Spleen (tissue), 11 donors: Measurements from ENCODE around the gene TMEM132D. TPM values are rescaled to one million over a fixed set of nuclear protein-coding genes. Genes with fewer than 3 reads are reported as not detected.

Source experiments
- DNase-seq: peaks from one replicate; pipeline ENCODE4 v3.0.0-alpha.2; 2020
- H3K27ac ChIP-seq, 8 donors: fragments of 200-600 bp; sonication (generic) in 7 of 8; 1 replicate in 4 of 8; 2 replicates in 4 of 8; pipeline versions ENCODE4 v1.5.0 to v1.8.0; 2016 to 2021; ENCODE audit warnings: inconsistent platforms in 4 of 8, mild to moderate bottlenecking in 4 of 8, moderate library complexity in 1 of 8
- H3K27me3 ChIP-seq, 7 donors: fragments of 200-600 bp; sonication (generic) in 6 of 7; replicated peaks in 1 of 7; 1 replicate in 4 of 7; 2 replicates in 3 of 7; pipeline versions ENCODE4 v1.5.0 to v1.8.0; 2016 to 2021; ENCODE audit warnings: inconsistent platforms in 3 of 7, mild to moderate bottlenecking in 1 of 7
- H3K36me3 ChIP-seq, 6 donors: fragments of 200-600 bp; sonication (generic) in 5 of 6; 1 replicate in 4 of 6; 2 replicates in 2 of 6; pipeline versions ENCODE4 v1.5.0 to v1.8.0; 2016 to 2021; ENCODE audit warnings: inconsistent platforms in 2 of 6
- H3K4me1 ChIP-seq, 6 donors: fragments of 200-600 bp; sonication (generic) in 5 of 6; 1 replicate in 3 of 6; 2 replicates in 3 of 6; pipeline versions ENCODE4 v1.5.0 to v1.8.0; 2016 to 2021; ENCODE audit warnings: inconsistent platforms in 3 of 6
- H3K4me3 ChIP-seq, 8 donors: fragments of 200-600 bp; sonication (generic) in 7 of 8; 1 replicate in 4 of 8; 2 replicates in 4 of 8; pipeline versions ENCODE4 v1.5.0 to v1.8.0; 2016 to 2021; ENCODE audit warnings: inconsistent platforms in 4 of 8, mild to moderate bottlenecking in 4 of 8, moderate library complexity in 2 of 8
- H3K9me3 ChIP-seq, 8 donors: fragments of 200-600 bp; sonication (generic) in 7 of 8; 1 replicate in 4 of 8; 2 replicates in 4 of 8; pipeline versions ENCODE4 v1.5.0 to v1.8.0; 2016 to 2021; ENCODE audit warnings: inconsistent platforms in 4 of 8
- POLR2A ChIP-seq, 3 donors: fragments of 450-650 bp; IDR thresholded peaks; one replicate each; pipeline ENCODE4 v1.5.1; 2017; ENCODE audit warnings: antibody characterized with exemption in 3 of 3, mild to moderate bottlenecking in 1 of 3
- POLR2AphosphoS5 ChIP-seq, 3 donors: sonication (generic); formaldehyde crosslinking; IDR thresholded peaks; one replicate each; pipeline ENCODE4 v1.5.1; 2017; ENCODE audit warnings: antibody characterized with exemption in 3 of 3
- WGBS, 5 donors: extraction: QIAGEN DNeasy Blood & Tissue Kit in 3 of 5; methylation state at CpG; one replicate each; pipeline versions ENCODE4 v1.1.5 to v1.1.7; 2013 to 2018; 5-methylcytosine and 5-hydroxymethylcytosine counted together
- intact Hi-C: fragments of 100-400 bp; cut with DNase I; formaldehyde crosslinking; loops from one replicate; pipeline ENCODE4 v1.15.0; 2023; ENCODE audit warnings: low total_unique reads
- polyA plus RNA-seq, 3 donors: library from polyadenylated mRNA; stranded (reverse); fragments of 200-250 nt; gene quantifications; one replicate each; pipeline ENCODE4 v1.2.1, GENCODE V29; 2013
- total RNA-seq, 7 donors: library from RNA; depleted of rRNA in 3 of 7; stranded (reverse); fragments of >200 nt in 3 of 7; fragmentation: NEBNext Ultra II Directional in 4 of 7; extraction: Animal tissue kit (Norgen Biotek cat#: 25700) in 4 of 7; gene quantifications; one replicate each; pipeline versions ENCODE4 v1.1.0 to v1.2.1, GENCODE V29; 2016 to 2021
- TF ChIP-seq, protein P1 (sequence below), 11 experiments: fragments of 200-600 bp in 7 of 11; fragments of 450-650 bp in 4 of 11; sonication (generic) in 4 of 11; IDR thresholded peaks in 8 of 11; conservative IDR thresholded peaks in 3 of 11; 1 replicate in 7 of 11; 2 replicates in 4 of 11; pipeline versions ENCODE4 v1.4.0 to v1.8.0; 2016 to 2021; ENCODE audit warnings: antibody characterized with exemption in 11 of 11, inconsistent platforms in 4 of 11, mild to moderate bottlenecking in 1 of 11
- donor health status: healthy with polysubstance abuse.
- donor health status: DM: no; HTN: no; CAD: no; lungs with moderate emphysema.
- donor health status: DM: no; HTN: no; CAD: no.
- donor health status: Bipolar disorder and iron deficiency.
- donor health status: healthy.
- donor health status: DM: no; HTN: no; CAD: no.
- donor health status: DM: yes; HTN: yes; CAD: no.

Gene TMEM132D
- total and polyA plus RNA-seq, 10 donors = 0.03 TPM; not detected in 9

DNA sequence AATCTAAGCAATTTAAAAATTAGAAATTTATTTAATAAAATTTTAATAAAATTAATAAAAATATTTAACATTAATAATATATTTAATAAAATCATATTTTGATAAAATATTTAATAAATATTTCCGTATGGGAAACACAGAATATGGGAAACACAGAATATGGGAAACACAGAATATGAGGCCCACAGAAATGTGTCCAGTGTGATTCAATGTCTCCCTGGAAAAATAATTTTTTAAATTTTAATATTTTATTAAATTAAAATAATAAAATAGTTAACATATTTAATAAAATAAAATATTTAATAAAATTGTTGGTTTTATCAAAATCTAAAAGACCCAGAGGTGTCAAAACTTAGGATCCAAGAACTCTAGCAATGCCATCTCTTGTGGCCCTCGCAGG, 186.4 kb downstream of the TMEM132D start:
- Histone ChIP-seq H3K4me1 (no peaks in the 10 kb centered on the region), H3K27me3 (no peaks in the 10 kb centered on the region), H3K27ac (no peak overlapping the region), H3K36me3 (no peaks in the 10 kb centered on the region), H3K4me3 (no peak overlapping the region), H3K9me3 (peaks cover 0 to 20% (median under 1%) of the 10 kb centered on the region in 8 donors)
- no peak for DNase-seq
- 85 to 92% (median 90%) methylated on average over 2 of the region's 2 CpGs for WGBS, 5 donors
- intact Hi-C loops = no loop called here
- no peak for TF ChIP-seq POLR2AphosphoS5 (IDR thresholded peaks at IDR 0.05)
- TF ChIP-seq, protein P1, sequence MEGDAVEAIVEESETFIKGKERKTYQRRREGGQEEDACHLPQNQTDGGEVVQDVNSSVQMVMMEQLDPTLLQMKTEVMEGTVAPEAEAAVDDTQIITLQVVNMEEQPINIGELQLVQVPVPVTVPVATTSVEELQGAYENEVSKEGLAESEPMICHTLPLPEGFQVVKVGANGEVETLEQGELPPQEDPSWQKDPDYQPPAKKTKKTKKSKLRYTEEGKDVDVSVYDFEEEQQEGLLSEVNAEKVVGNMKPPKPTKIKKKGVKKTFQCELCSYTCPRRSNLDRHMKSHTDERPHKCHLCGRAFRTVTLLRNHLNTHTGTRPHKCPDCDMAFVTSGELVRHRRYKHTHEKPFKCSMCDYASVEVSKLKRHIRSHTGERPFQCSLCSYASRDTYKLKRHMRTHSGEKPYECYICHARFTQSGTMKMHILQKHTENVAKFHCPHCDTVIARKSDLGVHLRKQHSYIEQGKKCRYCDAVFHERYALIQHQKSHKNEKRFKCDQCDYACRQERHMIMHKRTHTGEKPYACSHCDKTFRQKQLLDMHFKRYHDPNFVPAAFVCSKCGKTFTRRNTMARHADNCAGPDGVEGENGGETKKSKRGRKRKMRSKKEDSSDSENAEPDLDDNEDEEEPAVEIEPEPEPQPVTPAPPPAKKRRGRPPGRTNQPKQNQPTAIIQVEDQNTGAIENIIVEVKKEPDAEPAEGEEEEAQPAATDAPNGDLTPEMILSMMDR (IDR thresholded peaks at IDR 0.05 in 8 of 11, conservative IDR thresholded peaks at IDR 0.05 in 3 of 11) = no peak
- no peak for TF ChIP-seq POLR2A (IDR thresholded peaks at IDR 0.05)

- no peaks in the 10 kb centered on the region for H3K27me3 ChIP-seq
- H3K9me3 ChIP-seq = peaks cover 0 to 26% (median 3%) of the 10 kb centered on the region in 8 donors
- TF ChIP-seq POLR2A (IDR thresholded peaks at IDR 0.05) (no peak), POLR2AphosphoS5 (IDR thresholded peaks at IDR 0.05) (no peak)
- TF ChIP-seq, protein P1 (IDR thresholded peaks at IDR 0.05 in 8 of 11, conservative IDR thresholded peaks at IDR 0.05 in 3 of 11) = no peak
- no peak for DNase-seq
- intact Hi-C loops = no loop called here
- no peak overlapping the region for H3K27ac ChIP-seq
- no peaks in the 10 kb centered on the region for H3K4me1 ChIP-seq
- no peaks in the 10 kb centered on the region for H3K36me3 ChIP-seq
- 83 to 90% (median 86%) methylated on average over 9 of the region's 9 CpGs for WGBS, 5 donors
- no peak overlapping the region for H3K4me3 ChIP-seq
These were observed 187.0 kb downstream of the TMEM132D start for GRCh38 chr12:129716825-129717224.

DNA sequence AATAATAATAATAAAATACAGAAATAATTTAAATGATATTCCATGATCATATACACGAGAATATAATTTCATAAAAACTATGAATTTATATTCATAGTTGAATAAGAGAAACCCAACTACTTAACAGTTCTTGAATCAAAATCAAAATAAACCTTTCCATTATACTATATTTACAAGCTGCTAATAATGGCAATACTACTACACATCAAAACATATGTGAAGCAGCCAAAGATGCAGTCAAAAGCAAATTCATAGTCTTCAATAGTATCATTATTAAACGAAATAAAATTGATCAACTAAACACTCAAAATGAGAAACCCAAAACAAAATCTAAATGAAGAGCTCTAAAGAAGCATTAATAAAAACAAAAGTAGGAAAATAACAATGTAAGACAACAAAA, 197.1 kb downstream of the TMEM132D start:
- 71 to 83% (median 77%) methylated on average over 2 of the region's 2 CpGs for WGBS, 5 donors
- H3K27ac ChIP-seq = no peak overlapping the region
- no peak for DNase-seq
- TF ChIP-seq POLR2AphosphoS5 (IDR thresholded peaks at IDR 0.05) (no peak), POLR2A (IDR thresholded peaks at IDR 0.05) (no peak)
- no peaks in the 10 kb centered on the region for H3K4me1 ChIP-seq
- H3K4me3 ChIP-seq = no peak overlapping the region
- no peaks in the 10 kb centered on the region for H3K36me3 ChIP-seq
- intact Hi-C loops = no loop called here
- H3K27me3 ChIP-seq = no peaks in the 10 kb centered on the region
- peaks cover 7 to 81% (median 58%) of the 10 kb centered on the region in 8 donors for H3K9me3 ChIP-seq

GRCh38 chr12:129704232-129704830, 199.5 kb downstream of the TMEM132D start:
- TF ChIP-seq, protein P1 (IDR thresholded peaks at IDR 0.05 in 8 of 11, conservative IDR thresholded peaks at IDR 0.05 in 3 of 11) = no peak
- TF ChIP-seq POLR2AphosphoS5 (IDR thresholded peaks at IDR 0.05) (no peak), POLR2A (IDR thresholded peaks at IDR 0.05) (no peak)
- intact Hi-C loops = no loop called here

More at GRCh38 chr12:129704232-129704830, 199.5 kb downstream of the TMEM132D start:
- Histone ChIP-seq H3K27me3 (no peaks in the 10 kb centered on the region), H3K4me3 (no peak overlapping the region), H3K4me1 (no peaks in the 10 kb centered on the region), H3K9me3 (peaks cover 7 to 88% (median 51%) of the 10 kb centered on the region in 8 donors), H3K36me3 (no peaks in the 10 kb centered on the region), H3K27ac (no peak overlapping the region)
- no peak for DNase-seq
- 37 to 50% (median 48%) methylated on average over 11 of the region's 11 CpGs for WGBS, 5 donors
